ENCODE measurements around the gene CTNND1. TPM values are rescaled to one million over a fixed set of nuclear protein-coding genes. Genes with fewer than 3 reads are reported as not detected.

CTNND1 gene
- total and polyA plus RNA-seq, 2 of the 8 experiments (the other 6 are each of a cell fraction or from before 2014, with no cell fraction given): 91.9 to 164 TPM

DNA sequence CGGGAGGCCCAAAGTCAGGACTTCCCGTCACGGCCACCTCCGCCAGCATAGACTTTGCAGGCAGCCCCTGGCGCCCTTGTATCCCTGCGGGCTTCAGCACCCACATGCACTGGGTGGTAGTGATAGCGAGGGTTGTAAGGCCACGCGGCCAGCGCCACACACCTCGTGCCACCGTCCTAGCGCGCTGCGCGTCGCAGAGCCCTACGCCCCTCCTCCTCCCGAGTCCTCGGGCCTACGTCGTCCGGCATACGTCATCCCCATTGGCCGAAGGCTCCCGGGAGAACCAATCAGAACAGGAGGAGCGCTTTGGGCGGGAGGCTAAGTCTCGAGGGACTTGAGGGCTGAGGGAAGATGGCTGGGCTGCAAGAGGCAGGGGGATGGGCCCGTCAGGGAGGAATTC, 8.6 kb upstream of the CTNND1 start:
- no peak overlapping the region for H2AFZ ChIP-seq (ENCODE audit: low read length)
- CTCF ChIA-PET (ENCODE audit: partially characterized antibody): interaction anchor here (0.6 to 12.1 kb wide), 4 partner anchors 9 to 49 kb away, joined by 3 to 182 read pairs (median 16); partner anchors contain the start of gene CTNND1
- no peak overlapping the region for H4K8ac ChIP-seq (ENCODE audit: extremely low read depth, insufficient read depth, low read length)
- H4K91ac ChIP-seq (replicated peaks; ENCODE audit: insufficient read length, low read length): no peak overlapping the region
- H3K9ac ChIP-seq (replicated peaks in 1 of 4; ENCODE audit: extremely low read depth in 1 of 4, low read depth in 3 of 4, low read length in 3 of 4): no peak overlapping the region
- POLR2A ChIA-PET (ENCODE audit: partially characterized antibody): interaction anchor here (2.2 to 2.7 kb wide), 2 partner anchors 9 to 11 kb away, joined by 18 to 22 read pairs; partner anchors contain the start of genes CTNND1 and SELENOH
- H3K4me2 ChIP-seq (ENCODE audit: insufficient read depth in 1 of 2, low read depth in 2 of 2, low read length in 2 of 2): no peak overlapping the region
- TF ChIP-seq E2F6 (IDR thresholded peaks at IDR 0.05) (peak; percentile 96), HDAC2 (IDR thresholded peaks at IDR 0.05; ENCODE audit: borderline replicate concordance in 1 of 2, low read depth in 2 of 2, low read length in 2 of 2) (no peak), MAX (IDR thresholded peaks at IDR 0.05) (peak; percentile 72)
- H2BK20ac ChIP-seq (ENCODE audit: low read length): no peak overlapping the region
- H2BK15ac ChIP-seq (ENCODE audit: low read length): 0 out of 2 replicates have a peak overlapping the region, but pooled peaks have one; percentile 12
- no peaks in the 10 kb centered on the region for H3K79me2 ChIP-seq (ENCODE audit: control insufficient read depth in 1 of 2, insufficient read depth in 2 of 2, low read length in 2 of 2)
- no peaks in the 10 kb centered on the region for H4K20me1 ChIP-seq (replicated peaks in 1 of 2; ENCODE audit: control insufficient read depth in 1 of 2, insufficient read depth in 2 of 2, low read length in 2 of 2)
- DNase-seq (ENCODE audit: low read depth in 1 of 2, low spot score in 2 of 2) (peak in 1 of 2 experiments; percentile 55), FAIRE-seq (no peak)
- H3K9me3 ChIP-seq (ENCODE audit: insufficient read depth in 2 of 2, low read depth in 1 of 2, low read length in 1 of 2): no peaks in the 10 kb centered on the region
- H3K4ac ChIP-seq (replicated peaks; ENCODE audit: insufficient read length, low read depth, low read length): no peak overlapping the region
- peak overlapping the region; percentile 18; the same call in 1 of the 2 replicates for H2BK12ac ChIP-seq (ENCODE audit: low read depth, low read length)
- whole genome bisulfite sequencing, 2 experiments (ENCODE audit: extremely low coverage in 1 of 2, insufficient coverage in 1 of 2, insufficient read length in 1 of 2, insufficient replicate concordance in 2 of 2, low coverage in 1 of 2, low lambda C conversion rate in 2 of 2, missing lambda C conversion rate in 1 of 2): 92% methylated on average over 16 of the region's 30 CpGs; no CpG with 5 or more reads in 1 of the 2 experiments
- H3K27ac ChIP-seq (ENCODE audit: low read depth, low read length): no peak overlapping the region
- H3K18ac ChIP-seq (ENCODE audit: extremely low read depth, low read length): no peak overlapping the region
- H3K79me1 ChIP-seq (ENCODE audit: low read depth, low read length): no peaks in the 10 kb centered on the region
- H3K23ac ChIP-seq (ENCODE audit: insufficient read length): no peak overlapping the region
- H3K23me2 ChIP-seq (ENCODE audit: low read depth, low read length): no peaks in the 10 kb centered on the region
- H2AK5ac ChIP-seq (ENCODE audit: low read depth, low read length): peak overlapping the region; percentile 39; the same call in 1 of the 2 replicates
- H3K56ac ChIP-seq (replicated peaks; ENCODE audit: insufficient read length, low read depth, low read length): no peak overlapping the region
- H3K36me3 ChIP-seq (ENCODE audit: control insufficient read depth in 2 of 4, insufficient read depth in 4 of 4, low read length in 3 of 4): no peaks in the 10 kb centered on the region
- no peaks in the 10 kb centered on the region for H3K27me3 ChIP-seq (replicated peaks in 1 of 4; ENCODE audit: control insufficient read depth in 3 of 4, extremely low read depth in 1 of 4, insufficient read depth in 3 of 4, low read length in 3 of 4)
- no peak overlapping the region for H3K14ac ChIP-seq (ENCODE audit: insufficient read length)
- H2BK5ac ChIP-seq (ENCODE audit: low read depth, low read length): no peak overlapping the region
- H4K5ac ChIP-seq (ENCODE audit: insufficient read length, low read depth, low read length): no peak overlapping the region
- no peak overlapping the region for H2BK120ac ChIP-seq (replicated peaks; ENCODE audit: low read depth, low read length)
- no peak overlapping the region for H3K4me3 ChIP-seq (ENCODE audit: extremely low read depth in 1 of 4, insufficient read depth in 2 of 4, low read depth in 3 of 4, low read length in 4 of 4)
- no peaks in the 10 kb centered on the region; a peak in 1 of 7 replicates for H3K4me1 ChIP-seq (replicated peaks in 1 of 4; ENCODE audit: control insufficient read depth in 3 of 4, insufficient read depth in 4 of 4, low read length in 3 of 4)
